GM18868 (cell line): ENCODE data around the gene PPP1R27.

Experiments
- ATAC-seq: cut with Tn5 transposase; IDR thresholded peaks from one replicate; pipeline ENCODE4 v1.9.1; 2021; ENCODE audit warnings: mild to moderate bottlenecking, moderate library complexity; ENCODE audit not compliant: unreplicated experiment

Gene PPP1R27

DNA sequence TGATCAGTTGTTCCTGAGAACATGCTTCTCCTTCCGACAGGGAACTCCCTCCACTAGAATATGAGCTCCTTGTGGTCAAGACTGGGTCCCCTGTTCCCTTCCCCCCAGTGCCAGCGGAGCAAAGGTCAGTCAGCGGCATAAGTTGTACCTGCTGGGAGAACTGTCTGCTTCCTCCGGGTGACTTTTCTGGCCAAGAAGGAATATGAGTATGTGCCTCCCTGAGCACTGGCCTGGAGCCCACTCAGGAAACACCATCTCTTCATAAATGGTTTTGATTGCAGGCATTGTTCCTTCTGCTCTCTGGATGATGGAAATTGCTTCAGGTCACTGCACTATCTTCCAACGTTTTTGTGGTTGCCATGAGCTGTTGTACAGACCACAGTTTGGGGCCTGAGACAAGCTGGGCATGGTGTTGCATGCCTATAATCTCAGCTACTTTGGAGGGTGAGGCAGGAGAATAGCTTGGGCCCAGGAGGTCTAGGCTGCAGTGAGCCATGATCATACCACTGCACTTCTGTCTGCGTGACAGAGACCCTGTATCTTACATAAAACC lies 28.3 kb upstream of the PPP1R27 start:
- no peak for ATAC-seq

DNA sequence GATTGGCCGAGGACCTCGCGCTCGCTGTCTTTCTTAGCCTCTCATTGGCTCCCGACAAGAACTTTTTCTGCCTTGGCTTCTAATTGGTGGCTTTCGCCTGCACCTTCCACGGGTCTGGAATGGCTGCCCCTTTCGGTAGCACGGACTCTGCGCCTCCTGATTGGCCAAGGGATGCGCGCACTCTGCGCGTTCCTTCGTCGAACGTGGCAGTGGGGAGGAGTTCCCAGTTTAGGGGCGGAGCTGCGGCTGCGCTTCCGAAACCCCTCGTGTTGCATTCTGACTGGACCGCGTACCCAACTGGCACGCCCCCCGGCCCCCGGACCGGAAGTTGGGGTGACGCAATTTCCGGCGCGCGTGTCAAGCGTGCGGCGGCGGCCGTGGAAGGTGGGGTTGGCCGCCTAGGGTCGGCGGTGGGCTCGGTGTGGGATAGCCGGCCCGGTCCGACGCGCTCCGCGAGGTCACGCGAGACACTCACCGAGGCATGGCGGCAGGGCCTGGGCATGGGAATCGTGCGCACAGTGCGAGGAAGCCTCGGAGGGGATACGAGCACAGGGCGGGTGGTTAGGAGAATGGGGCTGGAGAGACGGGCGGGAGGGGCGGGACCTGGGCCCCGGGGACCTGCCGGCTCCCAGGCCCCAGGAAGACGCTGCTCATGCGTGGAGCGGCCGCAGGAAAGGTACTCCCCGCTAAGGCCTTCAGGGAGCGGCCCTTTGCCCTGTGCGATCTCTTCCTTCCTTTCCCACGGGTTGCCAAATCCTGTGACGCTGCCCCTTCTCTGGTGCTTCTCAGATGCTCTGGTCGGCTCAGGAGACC lies 26.1 kb upstream of the PPP1R27 start:
- ATAC-seq = peak; percentile 80

GRCh38 chr17:81859906-81860755 lies 25.3 kb upstream of the PPP1R27 start, which contains the start of gene P4HB:
Gene P4HB, minus strand, starts transcription at chr17:81860535. Its CDS starts 64 bp downstream, at chr17:81860471.
- no peak for ATAC-seq

DNA sequence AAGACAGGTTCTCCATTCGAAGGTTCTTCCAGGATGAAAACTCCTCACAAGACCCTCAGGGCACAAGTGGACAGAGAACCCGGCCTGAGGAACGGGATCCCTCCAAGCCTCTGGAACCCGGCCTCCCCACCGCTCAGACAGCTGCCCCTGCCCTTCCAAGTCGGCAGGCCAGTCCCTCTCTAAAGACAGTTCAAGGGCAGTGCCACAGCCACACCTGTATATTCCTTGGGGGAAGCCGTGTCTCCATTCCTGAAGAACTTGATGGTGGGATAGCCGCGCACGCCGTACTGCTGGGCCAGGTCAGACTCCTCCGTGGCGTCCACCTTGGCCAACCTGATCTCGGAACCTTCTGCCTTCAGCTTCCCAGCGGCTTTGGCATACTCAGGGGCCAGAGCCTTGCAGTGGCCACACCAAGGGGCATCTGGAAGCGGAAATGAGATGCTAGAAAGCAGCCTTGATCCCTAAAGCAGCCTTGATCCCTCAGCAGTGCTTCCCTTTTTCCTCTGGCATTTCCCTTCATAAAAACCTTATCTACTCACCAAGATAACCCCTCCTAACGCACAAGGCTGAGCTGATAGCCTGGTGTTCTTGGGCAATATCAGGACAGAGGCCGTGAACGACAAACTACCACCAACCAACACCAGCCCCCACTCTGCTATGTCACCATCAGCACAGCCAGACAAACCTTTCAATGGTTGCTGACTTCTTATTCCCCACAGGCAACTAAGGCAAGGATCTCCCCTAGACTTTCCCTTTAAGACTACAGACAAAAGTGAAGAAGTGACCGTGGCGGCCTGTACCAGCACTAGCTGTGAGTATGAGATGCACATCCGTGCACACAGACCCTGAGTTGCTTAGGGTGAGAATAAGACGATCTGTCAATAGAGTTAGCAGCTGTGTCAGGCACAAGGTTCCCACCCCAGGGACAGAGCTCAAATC lies 24.4 kb upstream of the PPP1R27 start:
- ATAC-seq = no peak

DNA sequence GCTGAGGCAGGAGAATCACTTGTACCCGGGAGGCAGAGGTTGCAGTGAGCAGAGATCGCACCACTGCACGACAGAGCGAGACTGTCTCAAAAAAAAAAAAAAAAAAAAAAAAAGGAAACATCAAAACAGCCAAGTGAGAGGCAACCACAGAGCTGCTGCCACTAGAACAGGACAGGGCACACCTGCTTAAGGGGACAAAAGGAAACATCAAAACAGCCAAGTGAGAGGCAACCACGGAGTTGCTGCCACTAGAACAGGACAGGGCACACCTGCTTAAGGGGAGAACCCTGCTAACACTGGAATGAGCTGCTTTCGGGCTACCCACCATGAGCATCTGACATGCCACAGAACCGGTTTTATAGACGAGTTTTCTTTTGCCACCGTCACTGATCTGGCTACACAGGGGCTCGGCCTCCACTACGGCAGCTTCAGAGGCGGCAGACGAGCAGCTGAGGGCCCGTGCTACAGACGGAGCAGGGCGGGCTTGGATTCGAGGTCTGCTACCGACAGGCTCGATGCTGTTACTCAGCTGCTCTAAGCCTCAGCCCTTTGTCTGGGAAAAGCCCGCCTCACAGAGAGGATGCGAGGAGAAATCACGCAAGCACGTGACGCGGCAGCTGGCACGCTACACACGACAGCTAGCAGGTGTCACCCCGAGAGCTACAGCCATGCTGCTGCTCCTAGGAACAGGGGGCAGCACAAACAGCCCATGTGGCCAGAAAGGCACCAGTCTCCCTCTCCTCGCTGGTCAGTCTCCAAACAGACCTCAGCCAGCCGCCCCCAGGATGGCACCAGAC lies 23.5 kb upstream of the PPP1R27 start:
- ATAC-seq = no peak

- ATAC-seq = no peak
These were observed 20.3 kb upstream of the PPP1R27 start for GRCh38 chr17:81854974-81855774.

DNA sequence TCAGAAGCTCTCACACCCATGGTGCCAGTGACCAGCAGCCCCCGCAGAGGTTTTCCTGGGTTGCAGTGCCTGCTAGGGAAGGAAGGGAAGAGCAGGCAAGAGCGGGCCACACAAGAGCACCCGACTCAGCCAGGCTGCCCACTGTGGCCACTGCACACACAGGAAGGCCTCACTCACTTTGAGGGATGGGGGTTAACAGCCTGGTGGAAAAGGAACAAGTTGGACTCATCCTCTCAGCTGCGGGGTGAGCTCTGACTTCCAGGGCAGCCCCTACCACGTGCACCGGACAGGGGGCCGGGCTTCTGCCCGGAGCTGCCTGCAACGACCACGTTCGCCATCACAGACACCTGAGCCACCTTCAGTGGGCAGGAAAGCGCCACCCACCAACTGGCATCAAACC lies 17.4 kb upstream of the PPP1R27 start:
- no peak for ATAC-seq

DNA sequence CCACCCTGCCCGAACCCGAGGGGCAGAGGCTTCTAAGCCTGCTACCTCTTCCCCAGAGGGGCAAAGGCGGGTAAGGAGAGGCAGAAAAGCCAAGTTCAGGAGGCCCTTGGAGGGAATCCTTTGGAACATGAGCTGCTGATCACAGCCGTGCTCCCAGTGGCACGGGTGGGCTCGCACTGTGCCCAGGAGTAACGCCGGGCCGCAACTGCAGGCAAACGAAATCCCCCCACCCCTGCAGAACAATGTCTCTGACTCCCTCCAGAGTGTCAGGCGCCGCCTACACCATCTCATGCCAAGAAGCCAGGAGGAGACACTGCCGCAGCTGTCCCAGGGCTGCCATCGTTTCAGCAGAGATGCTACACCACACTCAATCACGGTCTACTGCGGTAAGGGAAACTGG lies 16.6 kb upstream of the PPP1R27 start:
- no peak for ATAC-seq

DNA sequence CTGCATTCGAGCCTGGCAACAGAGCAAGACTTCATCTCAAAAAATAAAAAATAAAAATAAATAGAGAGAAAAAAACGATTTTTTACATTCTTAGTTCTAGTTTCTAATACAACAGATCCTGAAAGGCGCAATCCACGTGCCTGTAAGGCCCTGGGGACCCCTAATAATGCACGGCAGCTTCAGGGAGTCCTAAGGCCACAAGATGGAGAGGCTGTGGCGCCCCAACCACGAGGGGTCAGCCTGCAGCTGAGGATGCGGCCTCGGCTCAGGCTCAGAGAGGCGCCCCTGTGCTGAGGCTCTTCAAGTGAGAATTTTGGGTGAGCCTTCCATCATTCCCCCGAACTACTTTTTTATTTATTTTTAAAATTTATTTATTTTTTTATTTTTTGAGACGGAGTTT lies 14.6 kb upstream of the PPP1R27 start:
- ATAC-seq = no peak

DNA sequence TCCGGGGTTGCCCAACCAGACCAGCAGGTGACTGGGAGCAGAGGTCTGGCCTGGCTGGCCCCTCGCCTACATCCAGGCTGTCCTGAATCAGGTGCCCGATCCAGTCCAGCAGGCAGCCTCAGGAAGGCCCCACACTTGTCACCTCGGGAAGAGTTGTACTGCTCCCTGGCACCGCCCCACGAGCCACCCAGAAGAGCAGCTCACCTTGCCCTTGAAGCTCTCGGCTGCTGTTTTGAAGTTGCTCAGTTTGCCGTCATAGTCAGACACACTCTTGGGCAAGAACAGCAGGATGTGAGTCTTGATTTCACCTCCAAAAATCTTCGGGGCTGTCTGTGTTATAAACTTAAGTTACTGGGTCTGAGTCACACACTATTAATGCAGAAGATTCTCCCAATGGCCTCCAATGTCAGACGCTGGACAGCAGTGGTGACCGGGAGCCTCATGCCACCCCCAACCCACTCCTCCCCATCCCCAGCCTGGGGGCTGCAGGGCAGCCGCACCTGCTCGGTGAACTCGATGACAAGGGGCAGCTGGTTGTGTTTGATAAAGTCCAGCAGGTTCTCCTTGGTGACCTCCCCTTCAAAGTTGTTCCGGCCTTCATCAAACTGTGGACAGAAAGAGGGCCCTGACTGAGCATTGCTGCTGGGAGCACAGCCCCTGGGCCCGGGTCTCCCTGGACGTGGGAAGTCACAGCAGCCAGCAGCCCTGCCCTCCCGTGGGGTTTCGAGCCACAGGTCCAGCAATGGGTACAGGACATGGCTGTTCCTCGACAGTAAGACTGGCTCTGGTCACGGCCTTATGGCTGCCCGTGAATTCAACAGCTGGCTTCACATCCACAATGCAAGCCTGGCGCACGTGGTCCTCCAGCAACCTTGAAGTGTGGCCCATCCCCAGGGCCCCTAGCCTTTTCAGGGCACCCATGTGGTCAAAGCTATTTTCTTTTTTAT lies 12.2 kb upstream of the PPP1R27 start:
- ATAC-seq = no peak

DNA sequence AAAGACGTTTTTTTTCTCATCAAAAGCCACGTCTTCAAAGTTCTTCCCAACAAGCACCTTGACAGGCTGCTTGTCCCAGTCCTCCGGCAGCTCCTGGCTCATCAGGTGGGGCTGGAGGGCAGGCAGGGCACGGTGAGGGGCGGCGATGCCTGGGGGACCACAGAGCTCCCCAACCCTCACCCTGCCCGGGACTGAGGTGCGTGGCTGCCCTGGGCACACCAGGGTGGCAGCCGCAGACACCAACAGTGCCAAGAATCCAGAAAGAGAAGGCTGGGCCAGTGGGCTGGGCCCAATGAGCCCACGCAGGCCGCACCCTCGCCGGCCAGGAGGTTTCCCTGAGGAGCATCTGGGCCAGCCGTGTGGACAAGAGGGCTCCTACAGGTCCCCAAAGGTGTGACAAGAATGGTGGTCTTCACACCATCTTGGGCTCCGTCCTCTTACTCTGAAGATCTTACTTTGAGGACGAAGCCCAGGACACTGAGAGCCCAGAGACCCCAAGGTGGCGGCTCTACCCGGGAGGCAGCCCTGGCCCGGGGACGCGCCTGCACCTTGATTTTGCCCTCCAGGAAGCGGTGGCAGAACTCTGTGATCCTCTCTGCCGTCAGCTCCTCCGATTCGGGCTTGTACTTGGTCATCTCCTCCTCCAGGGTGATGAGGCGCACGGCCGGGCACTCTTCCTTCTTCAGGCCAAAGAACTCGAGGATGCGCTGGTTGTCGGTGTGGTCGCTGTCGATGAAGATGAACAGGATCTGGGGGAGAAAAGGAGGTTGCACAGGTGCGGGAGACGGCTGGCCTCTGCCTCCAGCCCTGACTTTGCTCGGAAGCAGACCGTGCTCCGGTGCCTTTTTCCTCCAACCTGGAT lies 11.3 kb upstream of the PPP1R27 start:
- ATAC-seq = no peak

DNA sequence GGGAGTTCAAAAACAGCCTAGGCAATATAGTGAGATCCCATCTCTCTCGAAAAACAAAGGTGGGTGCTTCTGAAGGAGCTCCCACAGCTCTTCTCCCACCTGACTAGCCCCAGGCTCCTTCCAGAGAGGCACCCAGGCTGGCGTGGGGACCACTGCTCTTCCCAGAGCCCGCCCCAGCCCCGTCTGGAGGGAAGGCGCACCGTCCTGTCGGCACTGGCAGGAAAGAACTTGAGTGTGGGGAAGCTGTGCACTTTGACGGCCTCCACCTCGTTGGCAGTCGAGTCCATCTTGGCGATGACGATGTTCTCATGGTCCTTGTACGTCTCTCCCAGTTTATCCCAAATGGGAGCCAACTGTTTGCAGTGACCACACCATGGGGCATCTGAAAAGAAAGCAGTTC lies 10.5 kb upstream of the PPP1R27 start:
- ATAC-seq = no peak

- ATAC-seq = no peak
These were observed 10.0 kb upstream of the PPP1R27 start for GRCh38 chr17:81844887-81845286.

DNA sequence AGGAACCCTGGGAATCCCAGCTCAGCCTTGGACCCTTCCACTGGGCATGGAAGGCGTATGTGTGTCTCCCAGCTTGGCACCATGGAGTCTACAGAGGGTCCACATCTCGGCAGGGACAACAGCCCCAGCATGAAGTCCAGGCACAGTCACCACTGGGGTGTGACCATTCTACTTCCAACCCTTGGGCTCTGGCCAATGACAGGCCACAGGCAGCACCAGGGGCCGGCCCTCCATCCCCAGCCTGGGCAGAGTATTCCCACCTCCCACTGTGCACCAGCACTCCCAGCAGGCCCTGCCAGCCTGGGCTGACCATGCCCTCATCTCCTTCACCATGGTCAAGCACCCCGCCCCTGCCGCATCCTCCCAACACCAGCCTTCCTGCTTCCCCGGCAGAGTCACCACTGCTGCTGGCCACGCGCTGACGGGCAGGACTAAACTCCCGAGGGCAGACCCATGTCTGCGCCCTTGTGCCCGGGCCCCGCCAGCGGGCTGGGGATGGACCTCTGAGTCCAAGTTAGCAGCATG lies 9.5 kb upstream of the PPP1R27 start:
- ATAC-seq = no peak

DNA sequence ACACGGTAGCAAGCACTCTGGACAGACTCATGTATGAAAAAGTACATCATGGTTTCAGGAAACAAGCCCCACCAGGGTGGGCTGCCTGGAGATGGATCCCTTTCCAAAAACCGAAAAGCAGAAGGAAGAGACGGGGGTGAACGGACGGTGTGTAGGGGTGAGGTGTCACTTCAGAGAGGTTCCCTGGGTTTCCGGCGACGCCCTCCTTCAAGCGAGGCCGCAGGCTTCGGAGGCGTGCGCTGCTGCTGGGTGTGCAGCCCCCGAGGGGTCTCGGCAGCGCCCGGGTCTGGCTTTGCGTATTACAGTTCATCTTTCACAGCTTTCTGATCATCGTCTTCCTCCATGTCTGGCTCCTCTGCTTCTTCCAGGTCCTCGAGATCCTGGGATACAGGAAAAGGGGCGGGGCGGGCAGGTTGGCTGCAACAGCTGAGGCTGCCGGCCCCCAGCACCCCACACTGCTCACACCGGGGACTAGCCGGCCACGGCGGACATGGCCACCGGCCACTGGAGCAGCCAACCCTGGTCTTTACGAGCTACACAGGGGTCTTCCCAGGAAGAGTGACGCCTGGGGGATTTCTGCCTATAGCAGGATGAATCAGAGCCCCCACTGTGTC lies 9.0 kb upstream of the PPP1R27 start:
- ATAC-seq = no peak
